Uterus (tissue), 4 donors: ENCODE measurements around the gene CLIC6. TPM values are rescaled to one million over a fixed set of nuclear protein-coding genes. Genes with fewer than 3 reads are reported as not detected.

Experiments
- DNase-seq, 2 donors: peaks; one replicate each; pipeline ENCODE4 v3.0.0-alpha.2; 2019 to 2020
- H3K27ac ChIP-seq, 2 donors: fragments of 200-600 bp; sonication (generic); 1 replicate in 1 of 2; 2 replicates in 1 of 2; pipeline ENCODE4 v1.5.1; 2016 to 2018
- H3K27me3 ChIP-seq, 2 donors: fragments of 200-600 bp; sonication (generic); one replicate each; pipeline ENCODE4 v1.5.1; 2018 to 2019; ENCODE audit warnings: control low read depth in 1 of 2
- H3K36me3 ChIP-seq, 2 donors: fragments of 200-600 bp; sonication (generic); one replicate each; pipeline ENCODE4 v1.5.1; 2019; ENCODE audit warnings: control low read depth in 1 of 2
- H3K4me1 ChIP-seq, 2 donors: fragments of 200-600 bp; sonication (generic); one replicate each; pipeline ENCODE4 v1.5.1; 2018 to 2019; ENCODE audit warnings: control low read depth in 1 of 2
- H3K4me3 ChIP-seq, 2 donors: fragments of 200-600 bp; sonication (generic); 1 replicate in 1 of 2; 2 replicates in 1 of 2; pipeline ENCODE4 v1.5.1; 2018 to 2019; ENCODE audit warnings: mild to moderate bottlenecking in 1 of 2
- H3K9me3 ChIP-seq, 2 donors: fragments of 200-600 bp; sonication (generic); one replicate each; pipeline ENCODE4 v1.5.1; 2019; ENCODE audit warnings: control low read depth in 1 of 2
- POLR2A ChIP-seq, 2 donors: fragments of 450-650 bp; IDR thresholded peaks; one replicate each; pipeline ENCODE4 v1.6.1; 2016; ENCODE audit warnings: antibody characterized with exemption in 2 of 2, mild to moderate bottlenecking in 1 of 2, moderate library complexity in 1 of 2
- intact Hi-C: fragments of 100-400 bp; cut with DNase I; formaldehyde crosslinking; loops from one replicate; pipeline ENCODE4 v1.15.1; 2023; ENCODE audit warnings: low total_unique reads
- total RNA-seq, 4 donors: library from RNA; depleted of rRNA in 3 of 4; stranded (reverse); fragments of >200 nt in 3 of 4; gene quantifications; one replicate each; pipeline versions ENCODE4 v1.1.0 to v1.2.4, GENCODE V29; 2014 to 2023
- TF ChIP-seq, protein P1 (sequence below), 4 experiments: fragments of 200-600 bp in 2 of 4; fragments of 450-650 bp in 2 of 4; sonication (generic) in 2 of 4; IDR thresholded peaks; one replicate each; pipeline ENCODE4 v1.5.1; 2016 to 2019; ENCODE audit warnings: antibody characterized with exemption in 4 of 4, mild to moderate bottlenecking in 2 of 4, moderate library complexity in 1 of 4
- donor health status: DM: yes; HTN: yes; CAD: no.

Gene CLIC6
- total RNA-seq, 4 donors from 2014 or later: under 0.01 to 0.69 (median 0.38) TPM

DNA sequence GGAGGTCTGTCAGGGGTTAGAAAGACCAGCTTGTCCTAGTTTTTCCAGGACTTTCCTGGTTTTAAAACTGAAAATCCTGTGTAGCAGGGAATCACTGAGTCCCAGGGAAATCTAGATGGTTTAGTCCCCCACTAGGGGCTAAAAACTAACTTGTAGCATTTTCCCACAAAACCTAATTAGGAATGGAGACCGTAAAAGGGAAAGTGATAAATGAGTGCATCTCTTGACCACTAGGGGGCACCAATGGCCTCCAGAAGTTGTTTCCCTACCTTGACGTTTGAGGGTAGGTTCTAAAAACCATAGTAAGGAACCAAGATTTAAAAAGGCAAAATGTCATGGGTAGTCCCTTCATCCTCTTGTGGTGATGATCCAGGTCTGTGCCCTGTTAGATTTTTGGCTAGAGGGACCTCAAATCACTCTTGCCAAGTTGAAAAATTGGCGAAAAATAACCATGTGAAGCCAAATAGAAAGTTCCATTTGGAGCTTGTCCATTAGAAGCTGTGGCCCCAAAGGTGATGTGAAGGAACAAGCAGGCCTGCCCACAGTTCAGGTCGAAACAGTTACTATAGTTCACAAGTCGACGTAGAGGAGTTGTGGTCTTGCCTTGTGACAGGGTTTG lies 24.5 kb downstream of the CLIC6 start:
- intact Hi-C loops: no loop called here
- no peak overlapping the region for H3K27ac ChIP-seq
- peak in 1 of 2 donors; percentile 24 for DNase-seq

DNA sequence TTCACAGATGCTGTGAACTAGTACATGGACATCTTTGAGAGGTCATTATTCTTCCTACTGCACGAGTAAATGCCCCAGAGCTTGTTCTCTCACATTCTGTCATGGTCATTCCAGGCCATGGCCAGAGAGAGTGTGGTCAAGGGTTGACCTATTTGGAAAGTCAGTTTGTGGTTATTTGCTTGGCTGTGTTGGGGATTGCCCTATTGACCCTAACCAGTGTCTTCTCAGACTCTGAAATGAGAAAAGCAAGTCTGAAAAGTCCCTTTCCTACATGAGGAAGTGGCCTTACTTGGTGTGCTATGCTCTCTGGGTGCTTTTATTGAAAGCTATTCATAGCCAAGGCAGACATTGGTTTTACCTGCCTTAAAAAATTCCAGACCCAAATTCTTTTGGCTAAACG lies 26.6 kb downstream of the CLIC6 start:
- H3K27ac ChIP-seq: no peak overlapping the region
- H3K4me3 ChIP-seq: no peak overlapping the region
- intact Hi-C loops: no loop called here
- DNase-seq: no peak
- TF ChIP-seq, protein P1, sequence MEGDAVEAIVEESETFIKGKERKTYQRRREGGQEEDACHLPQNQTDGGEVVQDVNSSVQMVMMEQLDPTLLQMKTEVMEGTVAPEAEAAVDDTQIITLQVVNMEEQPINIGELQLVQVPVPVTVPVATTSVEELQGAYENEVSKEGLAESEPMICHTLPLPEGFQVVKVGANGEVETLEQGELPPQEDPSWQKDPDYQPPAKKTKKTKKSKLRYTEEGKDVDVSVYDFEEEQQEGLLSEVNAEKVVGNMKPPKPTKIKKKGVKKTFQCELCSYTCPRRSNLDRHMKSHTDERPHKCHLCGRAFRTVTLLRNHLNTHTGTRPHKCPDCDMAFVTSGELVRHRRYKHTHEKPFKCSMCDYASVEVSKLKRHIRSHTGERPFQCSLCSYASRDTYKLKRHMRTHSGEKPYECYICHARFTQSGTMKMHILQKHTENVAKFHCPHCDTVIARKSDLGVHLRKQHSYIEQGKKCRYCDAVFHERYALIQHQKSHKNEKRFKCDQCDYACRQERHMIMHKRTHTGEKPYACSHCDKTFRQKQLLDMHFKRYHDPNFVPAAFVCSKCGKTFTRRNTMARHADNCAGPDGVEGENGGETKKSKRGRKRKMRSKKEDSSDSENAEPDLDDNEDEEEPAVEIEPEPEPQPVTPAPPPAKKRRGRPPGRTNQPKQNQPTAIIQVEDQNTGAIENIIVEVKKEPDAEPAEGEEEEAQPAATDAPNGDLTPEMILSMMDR (IDR thresholded peaks at IDR 0.05): no peak
- no peak for TF ChIP-seq POLR2A (IDR thresholded peaks at IDR 0.05)
- H3K27me3 ChIP-seq: no peaks in the 10 kb centered on the region
- H3K9me3 ChIP-seq: no peaks in the 10 kb centered on the region
- H3K4me1 ChIP-seq: no peaks in the 10 kb centered on the region
- H3K36me3 ChIP-seq: no peaks in the 10 kb centered on the region

More for the DNA sequence above, 24.5 kb downstream of the CLIC6 start:
- TF ChIP-seq POLR2A (IDR thresholded peaks at IDR 0.05): no peak
- TF ChIP-seq, protein P1 (IDR thresholded peaks at IDR 0.05): peak; percentile 52 to 64 (median 56)
- no peaks in the 10 kb centered on the region for H3K4me1 ChIP-seq
- H3K27me3 ChIP-seq: no peaks in the 10 kb centered on the region
- no peaks in the 10 kb centered on the region for H3K9me3 ChIP-seq
- H3K4me3 ChIP-seq: no peak overlapping the region
- no peaks in the 10 kb centered on the region for H3K36me3 ChIP-seq

DNA sequence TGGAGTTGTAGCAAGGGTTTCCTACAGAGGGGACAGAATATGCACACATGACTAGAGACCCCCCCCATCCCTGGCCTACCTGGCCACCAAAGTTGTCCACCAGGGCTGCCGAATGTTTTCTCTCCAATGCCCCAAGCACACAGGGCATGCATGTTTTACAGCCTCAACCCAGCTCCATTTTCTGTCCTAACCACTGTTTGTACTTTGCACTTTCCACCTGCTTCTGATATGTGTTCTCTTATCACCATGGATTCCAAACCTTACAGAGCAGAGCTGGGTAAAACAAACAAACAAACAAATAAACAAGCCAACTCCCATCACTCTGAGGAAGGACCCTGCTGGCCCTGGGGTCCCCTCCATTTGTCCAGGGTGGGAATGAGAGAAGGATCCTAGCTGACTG lies 27.3 kb downstream of the CLIC6 start:
- no peak for TF ChIP-seq POLR2A (IDR thresholded peaks at IDR 0.05)
- TF ChIP-seq, protein P1 (IDR thresholded peaks at IDR 0.05): no peak
- H3K27ac ChIP-seq: no peak overlapping the region
- no peak for DNase-seq
- no peak overlapping the region for H3K4me3 ChIP-seq
- intact Hi-C loops: no loop called here
- no peaks in the 10 kb centered on the region for H3K36me3 ChIP-seq
- H3K4me1 ChIP-seq: no peaks in the 10 kb centered on the region
- H3K27me3 ChIP-seq: no peaks in the 10 kb centered on the region
- no peaks in the 10 kb centered on the region for H3K9me3 ChIP-seq

DNA sequence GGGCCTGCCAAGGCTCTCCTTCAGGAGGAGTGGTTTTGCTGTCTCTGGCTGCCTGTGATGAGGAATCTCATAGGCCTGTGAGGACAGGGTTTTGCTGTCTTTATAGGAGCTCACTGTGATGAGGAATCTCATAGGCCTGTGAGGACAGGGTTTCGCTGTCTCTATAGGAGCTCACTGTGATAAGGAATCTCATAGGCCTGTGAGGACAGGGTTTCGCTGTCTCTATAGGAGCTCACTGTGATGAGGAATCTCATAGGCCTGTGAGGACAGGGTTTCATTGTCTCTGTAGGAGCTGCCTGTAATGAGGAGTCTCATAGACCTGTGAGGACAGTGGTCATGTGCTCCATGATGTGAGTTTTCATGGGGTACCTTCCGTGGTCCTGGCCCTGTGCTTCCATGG lies 29.0 kb downstream of the CLIC6 start:
- Histone ChIP-seq H3K27me3 (no peaks in the 10 kb centered on the region), H3K4me3 (no peak overlapping the region), H3K27ac (no peak overlapping the region), H3K36me3 (no peaks in the 10 kb centered on the region), H3K4me1 (no peaks in the 10 kb centered on the region), H3K9me3 (no peaks in the 10 kb centered on the region)
- DNase-seq: no peak
- no peak for TF ChIP-seq POLR2A (IDR thresholded peaks at IDR 0.05)
- intact Hi-C loops: no loop called here

DNA sequence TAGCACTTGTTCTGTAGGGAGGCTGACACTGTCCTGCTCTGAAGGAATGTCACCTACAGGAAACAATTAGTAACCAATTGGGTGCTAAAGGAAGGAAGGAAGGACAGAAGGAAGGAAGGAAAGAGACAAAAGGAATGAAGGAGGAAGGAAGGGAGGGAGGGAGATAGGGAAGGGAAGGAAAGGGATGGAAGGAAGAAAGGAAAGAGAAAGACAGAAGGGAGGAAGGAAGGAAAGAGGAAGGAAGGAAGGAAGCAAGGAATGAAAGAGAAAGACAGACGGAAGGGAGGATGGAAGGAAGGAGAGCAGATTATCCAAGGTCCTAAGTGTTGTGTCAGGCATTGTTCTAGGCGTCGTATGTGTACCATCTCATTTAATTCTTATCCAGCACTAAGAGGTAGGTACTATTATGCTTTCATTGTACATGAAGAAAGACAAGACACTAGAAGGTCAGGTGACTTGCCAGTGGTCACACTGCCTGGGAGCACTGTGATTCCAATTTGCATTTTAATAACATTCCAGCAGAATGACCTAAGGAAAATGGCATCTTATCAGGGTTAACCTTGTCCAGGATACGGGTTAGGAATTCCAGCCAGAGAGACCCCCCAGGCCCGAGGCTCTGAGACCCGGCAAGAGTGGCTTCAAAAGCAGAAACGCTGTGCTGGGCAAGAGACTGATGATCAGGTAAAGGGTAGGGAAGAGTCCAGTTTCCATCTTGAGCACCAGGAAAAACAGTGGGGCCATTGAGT lies 29.6 kb downstream of the CLIC6 start:
- H3K36me3 ChIP-seq: no peaks in the 10 kb centered on the region
- H3K4me1 ChIP-seq: no peaks in the 10 kb centered on the region
- intact Hi-C loops: no loop called here
- TF ChIP-seq, protein P1 (IDR thresholded peaks at IDR 0.05): no peak
- no peak for TF ChIP-seq POLR2A (IDR thresholded peaks at IDR 0.05)
- no peaks in the 10 kb centered on the region for H3K9me3 ChIP-seq
- H3K4me3 ChIP-seq: no peak overlapping the region
- no peak overlapping the region for H3K27ac ChIP-seq
- no peak for DNase-seq
- H3K27me3 ChIP-seq: no peaks in the 10 kb centered on the region
